WI38 (cell line): ENCODE measurements around the gene SHISA9.

Experiments
- H3K4me3 ChIP-seq: 2 replicates; pipeline ENCODE4 v1.5.1; 2011; ENCODE audit warnings: low read depth, mild to moderate bottlenecking, control low read depth, low read length
- TF ChIP-seq, protein P1 (sequence below): IDR thresholded peaks from 2 replicates; pipeline ENCODE4 v1.5.1; 2012; ENCODE audit warnings: low read depth, mild to moderate bottlenecking, control low read depth, low read length

The SHISA9 gene

DNA sequence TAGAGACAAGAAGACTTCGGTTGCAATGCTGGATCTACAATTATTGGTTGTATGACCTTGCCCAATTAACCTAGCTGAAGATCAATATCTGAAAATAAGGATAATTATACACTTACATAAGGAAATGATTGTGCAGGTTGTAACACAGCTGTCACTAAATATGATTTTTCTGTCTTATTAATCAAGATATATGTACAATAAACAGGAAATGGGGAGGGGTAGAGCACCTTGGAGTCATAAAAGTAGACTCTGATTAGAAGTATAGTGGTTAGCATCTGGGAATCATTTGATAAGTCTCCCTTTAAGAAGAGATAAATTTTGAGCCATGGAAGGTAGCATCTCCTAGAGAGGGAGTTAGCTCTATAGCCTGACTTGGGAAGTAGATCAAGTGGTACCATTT lies 369.2 kb downstream of the SHISA9 start:
- TF ChIP-seq, protein P1, sequence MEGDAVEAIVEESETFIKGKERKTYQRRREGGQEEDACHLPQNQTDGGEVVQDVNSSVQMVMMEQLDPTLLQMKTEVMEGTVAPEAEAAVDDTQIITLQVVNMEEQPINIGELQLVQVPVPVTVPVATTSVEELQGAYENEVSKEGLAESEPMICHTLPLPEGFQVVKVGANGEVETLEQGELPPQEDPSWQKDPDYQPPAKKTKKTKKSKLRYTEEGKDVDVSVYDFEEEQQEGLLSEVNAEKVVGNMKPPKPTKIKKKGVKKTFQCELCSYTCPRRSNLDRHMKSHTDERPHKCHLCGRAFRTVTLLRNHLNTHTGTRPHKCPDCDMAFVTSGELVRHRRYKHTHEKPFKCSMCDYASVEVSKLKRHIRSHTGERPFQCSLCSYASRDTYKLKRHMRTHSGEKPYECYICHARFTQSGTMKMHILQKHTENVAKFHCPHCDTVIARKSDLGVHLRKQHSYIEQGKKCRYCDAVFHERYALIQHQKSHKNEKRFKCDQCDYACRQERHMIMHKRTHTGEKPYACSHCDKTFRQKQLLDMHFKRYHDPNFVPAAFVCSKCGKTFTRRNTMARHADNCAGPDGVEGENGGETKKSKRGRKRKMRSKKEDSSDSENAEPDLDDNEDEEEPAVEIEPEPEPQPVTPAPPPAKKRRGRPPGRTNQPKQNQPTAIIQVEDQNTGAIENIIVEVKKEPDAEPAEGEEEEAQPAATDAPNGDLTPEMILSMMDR = no peak
- H3K4me3 ChIP-seq = no peak overlapping the region

DNA sequence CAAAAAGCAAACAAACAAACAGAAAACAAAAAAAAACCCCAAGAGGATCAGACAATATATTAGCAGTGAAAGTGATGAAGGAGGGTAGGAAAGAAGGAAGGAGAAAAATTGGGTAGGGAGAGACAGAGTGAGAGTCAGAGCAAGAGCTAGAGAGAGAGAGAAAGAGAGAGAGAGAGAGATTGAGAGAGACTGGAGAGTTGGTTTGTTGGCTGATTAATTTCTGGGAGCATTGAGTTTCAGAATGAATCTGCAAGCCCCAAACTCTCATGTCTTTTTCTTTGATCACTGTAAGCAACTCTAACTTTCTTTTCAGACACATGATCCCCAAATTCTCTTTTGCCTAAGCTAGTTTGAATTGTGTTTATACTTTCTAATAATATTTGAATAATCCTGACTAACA lies 388.1 kb downstream of the SHISA9 start:
- TF ChIP-seq, protein P1 = no peak
- no peak overlapping the region for H3K4me3 ChIP-seq
